AG04449 (cell line): ENCODE measurements around the gene LILRA5.

Experiments used
- CTCF ChIA-PET: fragments of 350-600 bp; formaldehyde crosslinking; extraction: SDS; loops from one replicate; lab custom pipeline; 2021; ENCODE audit warnings: antibody characterized with exemption; lab: Yijun Ruan, JAX
- POLR2A ChIA-PET: fragments of 400-600, 350-600 bp; formaldehyde crosslinking; extraction: SDS; loops from one replicate; lab custom pipeline; 2020; ENCODE audit warnings: antibody characterized with exemption, inconsistent platforms; lab: Yijun Ruan, JAX
- DNase-seq: peaks from one replicate; pipeline ENCODE4 v3.0.0-alpha.2; 2010; ENCODE audit warnings: low read depth, low spot score
- H3K4me3 ChIP-seq: 2 replicates; pipeline ENCODE4 v1.5.1; 2011; ENCODE audit warnings: low read depth, mild to moderate bottlenecking, control low read depth, low read length
- TF ChIP-seq, protein P1 (sequence below): IDR thresholded peaks from one replicate; pipeline ENCODE4 v1.5.1; 2011; ENCODE audit warnings: mild to moderate bottlenecking, moderate library complexity, low read length, control low read depth, inconsistent platforms; ENCODE audit not compliant: insufficient read depth; ENCODE audit errors: missing control alignments

LILRA5 gene

DNA sequence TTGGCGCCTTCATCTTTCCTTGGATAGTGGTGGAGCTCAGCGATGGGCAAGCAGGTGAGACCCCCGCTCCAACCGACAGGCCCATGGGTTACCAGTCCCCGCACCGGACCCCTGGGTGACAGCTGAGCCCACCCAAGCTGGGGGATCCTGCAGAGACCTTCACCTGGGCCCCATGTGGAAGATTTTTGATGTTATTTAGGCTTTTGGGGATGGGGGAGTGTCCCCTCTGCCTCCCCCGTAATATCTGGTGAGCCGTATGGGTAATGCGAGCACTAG is 4.9 kb upstream of the LILRA5 start:
- TF ChIP-seq, protein P1, sequence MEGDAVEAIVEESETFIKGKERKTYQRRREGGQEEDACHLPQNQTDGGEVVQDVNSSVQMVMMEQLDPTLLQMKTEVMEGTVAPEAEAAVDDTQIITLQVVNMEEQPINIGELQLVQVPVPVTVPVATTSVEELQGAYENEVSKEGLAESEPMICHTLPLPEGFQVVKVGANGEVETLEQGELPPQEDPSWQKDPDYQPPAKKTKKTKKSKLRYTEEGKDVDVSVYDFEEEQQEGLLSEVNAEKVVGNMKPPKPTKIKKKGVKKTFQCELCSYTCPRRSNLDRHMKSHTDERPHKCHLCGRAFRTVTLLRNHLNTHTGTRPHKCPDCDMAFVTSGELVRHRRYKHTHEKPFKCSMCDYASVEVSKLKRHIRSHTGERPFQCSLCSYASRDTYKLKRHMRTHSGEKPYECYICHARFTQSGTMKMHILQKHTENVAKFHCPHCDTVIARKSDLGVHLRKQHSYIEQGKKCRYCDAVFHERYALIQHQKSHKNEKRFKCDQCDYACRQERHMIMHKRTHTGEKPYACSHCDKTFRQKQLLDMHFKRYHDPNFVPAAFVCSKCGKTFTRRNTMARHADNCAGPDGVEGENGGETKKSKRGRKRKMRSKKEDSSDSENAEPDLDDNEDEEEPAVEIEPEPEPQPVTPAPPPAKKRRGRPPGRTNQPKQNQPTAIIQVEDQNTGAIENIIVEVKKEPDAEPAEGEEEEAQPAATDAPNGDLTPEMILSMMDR = no peak
- H3K4me3 ChIP-seq = no peak overlapping the region
- ChIA-PET POLR2A (no interaction called here), CTCF (no interaction called here)
- DNase-seq = no peak

DNA sequence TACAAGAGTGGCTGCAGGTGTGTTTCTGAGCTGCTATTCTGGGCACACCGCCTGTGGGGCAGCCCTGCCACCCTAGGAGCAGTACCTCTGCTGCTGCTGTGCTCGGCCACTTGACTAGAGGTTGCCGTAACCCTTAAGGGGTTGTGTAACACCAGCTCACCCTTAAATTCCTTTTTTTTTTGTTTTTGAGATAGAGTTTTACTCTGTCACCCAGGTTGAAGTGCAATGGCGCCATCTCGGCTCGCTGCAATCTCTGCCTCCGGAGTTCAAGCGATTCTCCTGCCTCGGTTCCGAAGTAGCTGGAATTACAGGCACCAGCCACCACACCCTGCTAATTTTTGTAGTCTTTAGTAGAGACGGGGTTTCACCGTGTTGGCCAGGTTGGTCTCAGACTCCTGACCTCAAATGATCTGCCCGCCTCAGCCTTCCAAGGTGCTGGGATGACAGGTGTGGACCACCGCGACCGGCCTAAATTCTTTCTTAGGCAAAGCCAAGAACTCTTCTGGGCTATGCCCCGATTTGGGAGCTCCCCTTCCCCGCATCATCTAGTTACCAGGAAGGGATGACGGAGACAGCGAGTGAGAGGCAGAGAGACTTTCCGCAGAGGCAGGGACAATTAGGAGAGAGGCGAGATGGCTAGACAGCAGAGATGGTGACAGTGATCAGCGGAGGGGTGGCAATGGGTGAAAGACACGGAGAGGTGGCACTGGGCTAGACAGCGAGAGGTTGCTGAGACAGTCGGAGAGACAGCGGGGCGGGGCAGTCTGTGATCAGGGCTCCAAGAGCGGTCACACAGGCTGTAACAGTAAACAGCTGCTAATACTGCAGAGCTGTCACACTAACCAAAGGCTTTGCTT is 4.4 kb upstream of the LILRA5 start:
- no peak for DNase-seq
- CTCF ChIA-PET = no interaction called here

DNA sequence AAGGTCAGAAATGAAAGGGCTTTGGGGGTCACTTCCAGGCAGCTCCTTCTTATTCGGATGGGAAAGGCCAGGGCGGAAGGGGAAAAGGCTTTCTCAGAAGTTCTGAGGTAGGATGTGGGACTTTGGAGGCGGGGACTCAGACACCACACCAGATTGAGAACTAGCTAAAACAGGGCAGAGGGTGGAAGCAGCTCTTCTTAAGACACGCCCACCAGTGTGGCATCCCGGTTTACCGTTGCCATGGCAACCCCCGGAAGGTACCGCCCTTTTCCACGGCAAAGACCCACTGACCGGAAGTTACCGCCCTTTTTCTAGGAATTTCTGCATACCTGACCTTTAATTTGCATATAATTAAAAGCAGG is 3.8 kb upstream of the LILRA5 start:
- CTCF ChIA-PET = no interaction called here
- TF ChIP-seq, protein P1 = no peak
- H3K4me3 ChIP-seq = no peak overlapping the region
- POLR2A ChIA-PET = no interaction called here
- no peak for DNase-seq

More for the DNA sequence above, 4.4 kb upstream of the LILRA5 start:
- TF ChIP-seq, protein P1 = no peak
- POLR2A ChIA-PET = no interaction called here
- no peak overlapping the region for H3K4me3 ChIP-seq

DNA sequence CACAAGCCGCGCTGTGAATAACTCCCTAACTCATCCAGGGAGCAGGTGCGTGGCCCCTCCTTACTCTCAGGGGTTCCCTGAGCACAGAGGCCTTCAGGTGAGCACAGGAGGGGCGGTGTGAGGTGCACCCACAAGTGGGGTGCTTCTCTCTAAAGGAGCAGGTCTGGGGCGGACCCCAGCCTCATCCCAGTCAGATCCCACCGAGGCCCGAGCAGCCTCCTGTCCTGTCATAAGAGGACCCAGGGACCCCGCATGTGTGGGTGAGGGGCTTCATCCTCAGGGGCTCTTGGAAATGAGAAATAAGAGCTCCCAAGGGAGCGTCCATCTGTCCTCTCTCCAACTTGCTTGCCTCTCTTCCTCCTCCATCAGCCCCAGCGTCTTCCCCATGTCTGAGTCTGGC is 3.0 kb upstream of the LILRA5 start:
- TF ChIP-seq, protein P1 = no peak
- POLR2A ChIA-PET = no interaction called here
- no peak overlapping the region for H3K4me3 ChIP-seq
- DNase-seq = no peak
- CTCF ChIA-PET = no interaction called here

DNA sequence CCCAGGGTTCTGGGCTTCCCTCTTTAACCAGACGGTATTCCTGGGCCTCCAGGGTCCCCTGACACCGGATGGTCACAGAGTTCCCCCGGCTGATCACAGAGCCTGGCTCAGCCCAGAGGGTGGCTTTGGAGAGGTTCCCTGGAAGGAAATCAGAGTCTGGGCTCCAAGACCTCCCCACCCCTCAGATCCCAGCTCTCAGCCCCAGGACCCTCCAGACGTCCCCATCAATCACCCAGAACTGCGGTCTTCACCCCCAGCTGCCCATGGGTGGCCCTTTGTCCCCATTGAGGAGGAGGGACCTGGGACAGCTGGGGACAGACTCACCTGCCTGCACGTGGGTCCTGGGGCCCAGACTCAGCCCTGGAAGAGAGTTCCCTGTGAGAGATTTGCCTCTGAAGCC is 955 bp downstream of the LILRA5 start:
- H3K4me3 ChIP-seq = no peak overlapping the region
- DNase-seq = no peak
- POLR2A ChIA-PET = no interaction called here
- CTCF ChIA-PET = interaction anchor here (1.8 kb wide), 1 partner anchor 79 kb away, joined by 3 read pairs; no protein-coding TSS in a partner anchor
- TF ChIP-seq, protein P1 = no peak

DNA sequence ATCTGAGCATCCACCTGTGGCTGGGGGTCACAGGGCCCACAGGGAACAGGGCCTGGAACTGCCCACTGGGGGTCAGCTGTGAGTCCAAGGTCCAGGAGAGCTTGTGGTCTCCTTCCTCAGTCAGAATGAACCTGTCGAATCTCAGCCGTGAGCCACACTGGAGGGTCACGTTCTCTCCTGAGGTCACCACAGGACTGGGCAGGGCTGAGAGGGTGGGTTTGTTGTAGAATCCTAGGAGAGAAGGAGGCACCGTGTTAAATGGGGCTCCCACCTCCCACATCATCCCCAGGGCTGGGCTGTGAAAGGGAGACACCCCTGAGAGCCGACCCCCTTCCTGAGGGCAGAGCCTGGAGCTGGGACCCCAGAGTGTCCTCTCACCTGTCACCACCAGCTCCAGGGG is 1.5 kb downstream of the LILRA5 start:
- no peak for DNase-seq
- H3K4me3 ChIP-seq = no peak overlapping the region
- TF ChIP-seq, protein P1 = no peak
- ChIA-PET POLR2A (interaction anchor here (0.6 kb wide), 1 partner anchor 151 kb away, joined by 4 read pairs; no protein-coding TSS in a partner anchor), CTCF (interaction anchor here (1.7 to 1.8 kb wide), 2 partner anchors 16 to 80 kb away, joined by 3 read pairs; no protein-coding TSS in a partner anchor)
